H1 (cell line): ENCODE measurements around the gene BCL2L13.

ENCODE experiments used
- CTCF ChIP-seq, 3 experiments: IDR thresholded peaks; 1 replicate in 2 of 3; 2 replicates in 1 of 3; pipeline versions ENCODE4 v1.5.1 to v1.6.1; 2011; ENCODE audit warnings: low read length in 3 of 3, mild to moderate bottlenecking in 3 of 3, inconsistent platforms in 2 of 3, low read depth in 1 of 3, moderate library complexity in 1 of 3; ENCODE audit not compliant: insufficient read depth in 1 of 3; ENCODE audit errors: control extremely low read depth in 1 of 3
- NRF1 ChIP-seq: IDR thresholded peaks from 2 replicates; pipeline ENCODE4 v1.6.1; 2011; ENCODE audit warnings: mild to moderate bottlenecking, low read depth, low read length, improper control_type of control experiment
- POLR2AphosphoS5 ChIP-seq: IDR thresholded peaks from 2 replicates; pipeline ENCODE4 v1.6.1; 2011; ENCODE audit warnings: low read depth, low read length

DNA sequence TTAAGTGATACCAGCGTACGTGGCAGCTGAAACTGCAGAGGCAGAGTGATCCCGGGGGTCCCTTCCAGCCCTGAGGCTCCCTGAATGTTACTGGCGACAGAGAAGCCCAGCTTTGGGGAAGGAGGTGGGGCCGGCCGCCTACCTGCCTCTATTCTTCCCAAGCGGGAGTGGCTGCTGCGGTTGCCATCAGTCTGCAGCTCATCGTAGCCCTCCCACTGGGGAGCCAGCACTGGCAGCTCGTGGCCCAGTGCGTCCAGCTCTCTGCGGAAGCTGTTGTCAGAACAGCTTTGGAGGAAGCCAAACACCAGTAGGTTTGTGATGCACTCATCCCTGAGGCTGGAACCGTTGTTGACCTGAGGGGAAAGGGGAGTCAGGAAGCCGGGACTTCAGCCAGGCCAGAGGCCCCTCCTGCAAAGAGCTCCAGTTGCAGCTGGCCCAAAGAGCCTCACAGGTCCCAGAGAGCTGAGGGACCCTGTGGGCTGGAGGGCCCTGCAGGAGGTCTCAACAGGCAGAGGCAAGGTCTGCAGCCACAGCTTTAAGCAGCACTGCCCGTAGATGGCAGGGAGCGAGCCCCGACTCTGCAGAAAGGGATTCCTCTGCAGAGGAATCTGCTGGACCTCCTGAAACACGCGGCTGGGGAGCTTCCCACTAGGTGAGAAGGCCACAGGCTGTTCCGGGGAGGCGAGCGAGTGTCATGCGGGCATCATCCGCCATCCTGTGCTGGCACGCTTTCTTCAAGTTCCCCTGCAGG lies 105.3 kb downstream of the BCL2L13 start:
- TF ChIP-seq CTCF (IDR thresholded peaks at IDR 0.05; ENCODE audit: control extremely low read depth in 1 of 3, insufficient read depth in 1 of 3, low read depth in 1 of 3, low read length in 3 of 3) (no peak), NRF1 (no peak), POLR2AphosphoS5 (no peak)
